CD14-positive monocyte (primary cell): Measurements from ENCODE around the gene S100A6. TPM values are rescaled to one million over a fixed set of nuclear protein-coding genes. Genes with fewer than 3 reads are reported as not detected.

Source experiments
- DNase-seq, 3 donors: peaks; one replicate each; pipeline ENCODE4 v3.0.0-alpha.2; 2011 to 2022
- H2AFZ ChIP-seq: 2 replicates; pipeline ENCODE4 v1.6.0; 2012; ENCODE audit warnings: mild to moderate bottlenecking, low read depth, low read length, inconsistent platforms; ENCODE audit not compliant: insufficient read depth, poor library complexity, severe bottlenecking
- H3K27ac ChIP-seq, 2 donors: 1 replicate in 1 of 2; 2 replicates in 1 of 2; pipeline ENCODE4 v1.5.1; 2012 to 2013; ENCODE audit warnings: low read length in 2 of 2, control low read depth in 1 of 2, inconsistent platforms in 1 of 2, low read depth in 1 of 2, mild to moderate bottlenecking in 1 of 2
- H3K27me3 ChIP-seq, 2 donors: one replicate each; pipeline versions ENCODE4 v1.6.0 to v1.6.1; 2011 to 2013; ENCODE audit warnings: low read length in 2 of 2; ENCODE audit not compliant: control insufficient read depth in 2 of 2, insufficient read depth in 2 of 2
- H3K36me3 ChIP-seq, 2 donors: replicated peaks in 1 of 2; 1 replicate in 1 of 2; 2 replicates in 1 of 2; pipeline versions ENCODE4 v1.5.1 to v1.6.1; 2012 to 2013; ENCODE audit warnings: low read length in 2 of 2, control low read depth in 1 of 2, inconsistent platforms in 1 of 2, mild to moderate bottlenecking in 1 of 2; ENCODE audit not compliant: insufficient read depth in 2 of 2, control insufficient read depth in 1 of 2
- H3K4me1 ChIP-seq, 2 donors: 1 replicate in 1 of 2; 2 replicates in 1 of 2; pipeline versions ENCODE4 v1.5.1 to v1.6.1; 2012 to 2013; ENCODE audit warnings: low read length in 2 of 2, control low read depth in 1 of 2, inconsistent platforms in 1 of 2, mild to moderate bottlenecking in 1 of 2, moderate library complexity in 1 of 2; ENCODE audit not compliant: insufficient read depth in 2 of 2, control insufficient read depth in 1 of 2
- H3K4me2 ChIP-seq: replicated peaks from 2 replicates; pipeline ENCODE3; 2012; ENCODE audit warnings: low read length, moderate library complexity, mild to moderate bottlenecking; ENCODE audit not compliant: poor library complexity, severe bottlenecking; ENCODE audit errors: extremely low read depth
- H3K4me3 ChIP-seq, 3 experiments: fragments of 200-600 bp in 1 of 3; sonication (generic) in 1 of 3; replicated peaks in 1 of 3; 1 replicate in 2 of 3; 2 replicates in 1 of 3; pipeline ENCODE4 v1.5.1; 2011 to 2013; ENCODE audit warnings: low read length in 3 of 3, mild to moderate bottlenecking in 3 of 3, control low read depth in 2 of 3, low read depth in 2 of 3, inconsistent platforms in 1 of 3, moderate library complexity in 1 of 3
- H3K79me2 ChIP-seq: 2 replicates; pipeline ENCODE4 v1.6.0; 2012; ENCODE audit warnings: mild to moderate bottlenecking, control low read depth, inconsistent platforms, low read length, moderate library complexity; ENCODE audit not compliant: insufficient read depth
- H3K9ac ChIP-seq: 2 replicates; pipeline ENCODE4 v1.6.0; 2017; ENCODE audit warnings: low read length, mild to moderate bottlenecking; ENCODE audit not compliant: insufficient read depth, poor library complexity, severe bottlenecking
- H3K9me3 ChIP-seq, 2 donors: replicated peaks in 1 of 2; 1 replicate in 1 of 2; 2 replicates in 1 of 2; pipeline versions ENCODE4 v1.5.1 to v1.6.1; 2012 to 2013; ENCODE audit warnings: low read length in 2 of 2, control low read depth in 1 of 2; ENCODE audit not compliant: control insufficient read depth in 1 of 2, insufficient read depth in 1 of 2
- H4K20me1 ChIP-seq: 2 replicates; pipeline ENCODE4 v1.6.0; 2012; ENCODE audit warnings: mild to moderate bottlenecking, low read length, control low read depth, moderate library complexity; ENCODE audit not compliant: insufficient read depth
- H3K27ac Mint-ChIP-seq, 7 donors: one replicate each; pipeline ENCODE4 v1.8.0; 2020; ENCODE audit warnings: mild to moderate bottlenecking in 7 of 7, mixed read lengths in 7 of 7, moderate library complexity in 6 of 7, inconsistent platforms in 2 of 7
- H3K27me3 Mint-ChIP-seq, 3 donors: one replicate each; pipeline ENCODE4 v1.8.0; 2021 to 2022; ENCODE audit warnings: low read depth in 3 of 3, mild to moderate bottlenecking in 3 of 3, mixed read lengths in 3 of 3, moderate library complexity in 3 of 3, inconsistent platforms in 1 of 3
- H3K36me3 Mint-ChIP-seq, 2 donors: one replicate each; pipeline ENCODE4 v1.8.0; 2020; ENCODE audit warnings: mixed read lengths in 2 of 2, inconsistent platforms in 1 of 2, mild to moderate bottlenecking in 1 of 2
- H3K4me1 Mint-ChIP-seq: one replicate; pipeline ENCODE4 v1.8.0; 2020; ENCODE audit warnings: mild to moderate bottlenecking, mixed read lengths
- H3K4me3 Mint-ChIP-seq, 2 donors: one replicate each; pipeline ENCODE4 v1.8.0; 2020; ENCODE audit warnings: mild to moderate bottlenecking in 2 of 2, mixed read lengths in 2 of 2, moderate library complexity in 1 of 2
- H3K9me3 Mint-ChIP-seq, 7 donors: one replicate each; pipeline ENCODE4 v1.8.0; 2020 to 2022; ENCODE audit warnings: mixed read lengths in 7 of 7, mild to moderate bottlenecking in 6 of 7, moderate library complexity in 6 of 7, inconsistent platforms in 2 of 7
- CTCF ChIP-seq: fragments of 200-600 bp; IDR thresholded peaks from one replicate; pipeline ENCODE4 v1.8.0; 2022; ENCODE audit warnings: antibody characterized with exemption, mild to moderate bottlenecking
- WGBS: methylation state at CpG from one replicate; pipeline ENCODE4 v1.1.5; 2013; ENCODE audit warnings: missing lambda C conversion rate; ENCODE audit not compliant: insufficient coverage; 5-methylcytosine and 5-hydroxymethylcytosine counted together
- intact Hi-C, 2 donors: fragments of 100-400 bp; cut with micrococcal nuclease; formaldehyde crosslinking; loops; one replicate each; pipeline versions ENCODE4 v1.15.0 to v1.15.1; 2023
- polyA plus RNA-seq, 3 donors: library from polyadenylated mRNA; depleted of rRNA in 1 of 3; unstranded in 2 of 3; stranded (reverse) in 1 of 3; fragments of 300-500 nt in 2 of 3; fragments of >200 nt in 1 of 3; fragmentation: Illumina TruSeq in 2 of 3; gene quantifications; 1 replicate in 2 of 3; 2 replicates in 1 of 3; pipeline ENCODE4 v1.2.3, GENCODE V29; 2012 to 2021

The S100A6 gene
- polyA plus RNA-seq, 3 donors = 1,242 to 5,004 (median 4,414) TPM

- Mint-ChIP-seq H3K27me3 (peaks cover 0 to 9% (median 3%) of the 10 kb centered on the region in 3 donors), H3K9me3 (no peaks in the 10 kb centered on the region), H3K27ac (no peak overlapping the region), H3K36me3 (no peaks in the 10 kb centered on the region), H3K4me1 (peaks cover 12% of the 10 kb centered on the region), H3K4me3 (no peak overlapping the region)
- WGBS = 96% methylated on average over 6 of the region's 7 CpGs
- Histone ChIP-seq H2AFZ (no peak overlapping the region), H3K27me3 (no peaks in the 10 kb centered on the region), H3K36me3 (no peaks in the 10 kb centered on the region), H3K79me2 (no peaks in the 10 kb centered on the region), H3K27ac (no peak overlapping the region), H3K9me3 (no peaks in the 10 kb centered on the region), H3K4me2 (no peak overlapping the region), H3K9ac (no peak overlapping the region), H4K20me1 (no peaks in the 10 kb centered on the region), H3K4me1 (peaks cover 4 to 7% of the 10 kb centered on the region in 2 donors), H3K4me3 (no peak overlapping the region)
- no peak for TF ChIP-seq CTCF
- DNase-seq = no peak
- intact Hi-C loops = no loop called here
Observed at GRCh38 chr1:153506831-153507413, 28.9 kb downstream of the S100A6 start.

GRCh38 chr1:153506386-153506785 lies 29.4 kb downstream of the S100A6 start:
- Mint-ChIP-seq H3K27me3 (peaks cover 0 to 8% (median 3%) of the 10 kb centered on the region in 3 donors), H3K36me3 (no peaks in the 10 kb centered on the region), H3K4me1 (peaks cover 11% of the 10 kb centered on the region), H3K9me3 (no peaks in the 10 kb centered on the region), H3K27ac (no peak overlapping the region), H3K4me3 (no peak overlapping the region)
- 92% methylated on average over 5 of the region's 5 CpGs for WGBS
- H3K79me2 ChIP-seq = no peaks in the 10 kb centered on the region
- no peak overlapping the region for H3K27ac ChIP-seq
- no peak overlapping the region for H3K9ac ChIP-seq
- no peak overlapping the region for H3K4me2 ChIP-seq
- no peak for TF ChIP-seq CTCF
- H3K4me1 ChIP-seq = peaks cover 4 to 7% of the 10 kb centered on the region in 2 donors
- intact Hi-C loops = no loop called here
- no peaks in the 10 kb centered on the region for H3K36me3 ChIP-seq
- no peak for DNase-seq
- no peak overlapping the region for H2AFZ ChIP-seq
- no peak overlapping the region for H3K4me3 ChIP-seq
- H3K27me3 ChIP-seq = no peaks in the 10 kb centered on the region
- H3K9me3 ChIP-seq = no peaks in the 10 kb centered on the region
- no peaks in the 10 kb centered on the region for H4K20me1 ChIP-seq
